ENCODE data around the gene DYNC1I1.

DYNC1I1 gene

DNA sequence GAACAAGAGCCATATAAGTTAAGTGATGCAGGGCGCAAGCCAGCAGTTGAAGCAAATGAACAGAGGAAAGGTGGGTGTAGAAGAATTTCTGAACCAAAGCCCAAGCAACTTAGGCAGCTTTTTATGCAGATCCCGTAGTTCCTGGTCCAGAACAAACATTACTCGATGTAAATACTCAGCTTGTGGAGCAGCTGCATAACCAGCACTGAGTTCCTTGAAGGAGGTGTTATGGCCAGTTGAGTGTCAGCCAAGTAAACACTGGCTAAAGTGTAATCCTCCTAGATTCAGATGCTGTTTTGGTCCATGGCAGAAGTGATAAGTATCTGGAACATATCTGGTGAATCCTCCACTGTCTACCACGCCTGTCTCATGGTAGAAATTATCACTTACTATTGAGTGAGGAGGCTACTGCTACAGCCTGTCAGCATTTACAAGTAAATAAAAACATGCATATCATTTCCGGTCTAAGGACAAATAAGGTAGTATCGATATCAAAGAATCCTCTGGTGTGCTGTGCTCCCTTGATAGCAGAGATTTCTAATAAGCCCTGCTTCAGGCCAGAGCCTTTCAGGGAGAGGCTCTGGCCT lies 213.9 kb downstream of the DYNC1I1 start:
- Histone ChIP-seq H3K36me3 (ENCODE audit: insufficient read depth) (no peaks in the 10 kb centered on the region), H2AFZ (ENCODE audit: low read depth) (no peak overlapping the region)

DNA sequence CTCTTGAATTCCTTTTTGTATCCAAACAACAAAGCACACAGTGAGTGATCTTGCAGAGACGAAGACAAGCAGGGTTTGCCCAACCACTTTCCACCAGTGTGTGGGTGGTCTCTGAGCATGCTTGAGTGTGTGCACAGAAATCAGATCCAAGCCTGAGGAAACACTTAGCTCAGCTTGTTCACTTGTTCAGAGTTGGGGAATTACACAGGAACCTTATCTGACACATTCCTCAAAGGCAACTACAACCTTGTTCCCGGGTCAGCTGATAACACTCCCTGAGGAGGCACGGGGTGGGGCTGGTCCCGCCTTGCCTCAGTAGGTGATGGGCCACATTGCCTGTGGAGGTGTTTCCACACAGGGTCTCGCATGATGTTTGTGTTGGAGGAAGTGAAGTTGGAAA lies 216.9 kb downstream of the DYNC1I1 start:
- Histone ChIP-seq H3K4me3 (IDR thresholded peaks at IDR 0.05; ENCODE audit: insufficient read depth, low read depth, low read length) (no peak overlapping the region), H3K36me3 (ENCODE audit: insufficient read depth) (no peaks in the 10 kb centered on the region), H3K4me2 (no peak overlapping the region), H4K20me1 (ENCODE audit: insufficient read depth) (no peaks in the 10 kb centered on the region), H3K27ac (no peak overlapping the region), H3K79me2 (ENCODE audit: insufficient read depth, low read depth) (no peaks in the 10 kb centered on the region), H2AFZ (ENCODE audit: low read depth) (no peak overlapping the region), H3K27me3 (ENCODE audit: insufficient read depth, low read depth) (no peaks in the 10 kb centered on the region), H3K4me1 (ENCODE audit: low read depth, poor library complexity, severe bottlenecking) (no peaks in the 10 kb centered on the region), H3K9ac (no peak overlapping the region)
- TF ChIP-seq, protein P1, sequence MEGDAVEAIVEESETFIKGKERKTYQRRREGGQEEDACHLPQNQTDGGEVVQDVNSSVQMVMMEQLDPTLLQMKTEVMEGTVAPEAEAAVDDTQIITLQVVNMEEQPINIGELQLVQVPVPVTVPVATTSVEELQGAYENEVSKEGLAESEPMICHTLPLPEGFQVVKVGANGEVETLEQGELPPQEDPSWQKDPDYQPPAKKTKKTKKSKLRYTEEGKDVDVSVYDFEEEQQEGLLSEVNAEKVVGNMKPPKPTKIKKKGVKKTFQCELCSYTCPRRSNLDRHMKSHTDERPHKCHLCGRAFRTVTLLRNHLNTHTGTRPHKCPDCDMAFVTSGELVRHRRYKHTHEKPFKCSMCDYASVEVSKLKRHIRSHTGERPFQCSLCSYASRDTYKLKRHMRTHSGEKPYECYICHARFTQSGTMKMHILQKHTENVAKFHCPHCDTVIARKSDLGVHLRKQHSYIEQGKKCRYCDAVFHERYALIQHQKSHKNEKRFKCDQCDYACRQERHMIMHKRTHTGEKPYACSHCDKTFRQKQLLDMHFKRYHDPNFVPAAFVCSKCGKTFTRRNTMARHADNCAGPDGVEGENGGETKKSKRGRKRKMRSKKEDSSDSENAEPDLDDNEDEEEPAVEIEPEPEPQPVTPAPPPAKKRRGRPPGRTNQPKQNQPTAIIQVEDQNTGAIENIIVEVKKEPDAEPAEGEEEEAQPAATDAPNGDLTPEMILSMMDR (conservative IDR thresholded peaks at IDR 0.05; ENCODE audit: low read depth, low read length), result no peak

More for the DNA sequence above, 213.9 kb downstream of the DYNC1I1 start:
- H3K4me2 ChIP-seq, result no peak overlapping the region
- H3K27me3 ChIP-seq (ENCODE audit: insufficient read depth, low read depth), result no peaks in the 10 kb centered on the region
- TF ChIP-seq, protein P1 (conservative IDR thresholded peaks at IDR 0.05; ENCODE audit: low read depth, low read length), result no peak
- no peak overlapping the region for H3K9ac ChIP-seq
- H3K4me3 ChIP-seq (IDR thresholded peaks at IDR 0.05; ENCODE audit: insufficient read depth, low read depth, low read length), result no peak overlapping the region
- H3K4me1 ChIP-seq (ENCODE audit: low read depth, poor library complexity, severe bottlenecking), result no peaks in the 10 kb centered on the region
- H3K79me2 ChIP-seq (ENCODE audit: insufficient read depth, low read depth), result no peaks in the 10 kb centered on the region
- no peak overlapping the region for H3K27ac ChIP-seq
- H4K20me1 ChIP-seq (ENCODE audit: insufficient read depth), result no peaks in the 10 kb centered on the region

DNA sequence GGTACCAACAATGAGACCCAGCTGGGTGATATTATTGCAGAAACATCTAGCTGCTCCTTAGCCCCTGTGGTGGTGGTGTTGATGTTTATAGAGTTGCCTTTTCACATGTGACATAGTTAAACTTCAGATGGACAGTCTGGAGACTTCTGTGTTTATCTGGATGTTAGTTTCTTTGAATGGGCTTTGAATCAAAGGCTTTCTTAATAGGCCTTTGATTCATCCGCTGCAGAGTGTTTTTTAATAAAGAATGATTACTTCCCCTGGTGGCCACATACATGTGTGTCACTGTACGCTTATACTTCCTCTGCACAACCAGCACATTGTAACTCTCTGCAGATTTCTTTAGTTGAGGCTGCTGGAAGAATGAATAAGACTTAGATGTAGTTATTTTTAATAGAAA lies 221.0 kb downstream of the DYNC1I1 start:
- Histone ChIP-seq H3K27me3 (ENCODE audit: insufficient read depth, low read depth) (no peaks in the 10 kb centered on the region), H3K36me3 (ENCODE audit: insufficient read depth) (no peaks in the 10 kb centered on the region; the same call in 1 of the 2 replicates), H4K20me1 (ENCODE audit: insufficient read depth) (no peaks in the 10 kb centered on the region), H3K79me2 (ENCODE audit: insufficient read depth, low read depth) (no peaks in the 10 kb centered on the region), H3K27ac (no peak overlapping the region), H2AFZ (ENCODE audit: low read depth) (no peak overlapping the region), H3K4me2 (no peak overlapping the region), H3K4me1 (ENCODE audit: low read depth, poor library complexity, severe bottlenecking) (no peaks in the 10 kb centered on the region), H3K4me3 (IDR thresholded peaks at IDR 0.05; ENCODE audit: insufficient read depth, low read depth, low read length) (no peak overlapping the region), H3K9ac (no peak overlapping the region)
- TF ChIP-seq, protein P1 (conservative IDR thresholded peaks at IDR 0.05; ENCODE audit: low read depth, low read length), result no peak

DNA sequence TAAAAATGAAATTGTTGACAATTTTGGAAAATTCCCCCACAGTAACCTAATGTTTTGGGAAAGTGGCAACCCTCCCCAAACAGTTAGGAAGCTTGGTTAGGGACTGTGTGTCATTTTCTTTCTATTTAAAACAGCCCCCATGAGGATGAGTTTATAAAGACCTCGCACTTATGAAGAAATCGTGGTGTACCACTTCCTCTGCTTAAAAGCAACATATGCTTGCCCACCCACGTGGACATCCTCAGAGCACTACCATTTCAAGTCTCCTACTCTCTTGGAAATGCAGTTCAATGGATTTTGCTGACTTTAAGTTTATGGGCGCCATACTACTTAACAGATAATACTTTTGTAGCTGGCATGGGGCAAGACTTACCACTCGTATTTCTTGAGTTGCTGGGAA lies 223.8 kb downstream of the DYNC1I1 start:
- Histone ChIP-seq H3K4me3 (IDR thresholded peaks at IDR 0.05; ENCODE audit: insufficient read depth, low read depth, low read length) (no peak overlapping the region), H3K4me2 (no peak overlapping the region), H3K4me1 (ENCODE audit: low read depth, poor library complexity, severe bottlenecking) (no peaks in the 10 kb centered on the region), H3K36me3 (ENCODE audit: insufficient read depth) (no peaks in the 10 kb centered on the region; the same call in 1 of the 2 replicates), H3K27me3 (ENCODE audit: insufficient read depth, low read depth) (no peaks in the 10 kb centered on the region), H2AFZ (ENCODE audit: low read depth) (no peak overlapping the region), H4K20me1 (ENCODE audit: insufficient read depth) (no peaks in the 10 kb centered on the region), H3K27ac (no peak overlapping the region), H3K9ac (no peak overlapping the region), H3K79me2 (ENCODE audit: insufficient read depth, low read depth) (no peaks in the 10 kb centered on the region)
- TF ChIP-seq, protein P1 (conservative IDR thresholded peaks at IDR 0.05; ENCODE audit: low read depth, low read length), result no peak

Measured in KMS-11 (cell line).